Duodenal mucosa (tissue), 2 donors: ENCODE results near the gene RAD50.
A peak's percentile ranks its signal among the peaks of the same experiment; 100 is the strongest.
"Not testable (repeated sequence)": the region's sequence is repeated elsewhere in the genome, so short reads cannot be mapped to it uniquely, and the experiment has no call there.

Experiments used
- H3K27ac ChIP-seq: one replicate; pipeline ENCODE4 v1.7.0; 2013; ENCODE audit warnings: low read depth, low read length
- H3K27me3 ChIP-seq, 2 donors: one replicate each; pipeline ENCODE4 v1.7.0; 2013; ENCODE audit warnings: low read length in 2 of 2, control low read depth in 1 of 2; ENCODE audit not compliant: insufficient read depth in 2 of 2, control insufficient read depth in 1 of 2
- H3K36me3 ChIP-seq, 2 donors: one replicate each; pipeline ENCODE4 v1.7.0; 2013; ENCODE audit warnings: low read length in 2 of 2, control low read depth in 1 of 2; ENCODE audit not compliant: insufficient read depth in 2 of 2, control insufficient read depth in 1 of 2
- H3K4me1 ChIP-seq, 2 donors: one replicate each; pipeline ENCODE4 v1.7.0; 2013; ENCODE audit warnings: low read length in 2 of 2, control low read depth in 1 of 2; ENCODE audit not compliant: insufficient read depth in 2 of 2, control insufficient read depth in 1 of 2
- H3K4me3 ChIP-seq, 2 donors: one replicate each; pipeline ENCODE4 v1.7.0; 2013; ENCODE audit warnings: low read length in 2 of 2, low read depth in 1 of 2
- H3K9ac ChIP-seq, 2 donors: one replicate each; pipeline ENCODE4 v1.7.0; 2013; ENCODE audit warnings: low read length in 2 of 2, low read depth in 1 of 2
- H3K9me3 ChIP-seq, 2 donors: one replicate each; pipeline ENCODE4 v1.7.0; 2013; ENCODE audit warnings: low read length in 2 of 2, control low read depth in 1 of 2; ENCODE audit not compliant: control insufficient read depth in 1 of 2

The RAD50 gene

GRCh38 chr5:132556153-132556762 is 519 bp upstream of the RAD50 start:
- Histone ChIP-seq H3K9ac (peak overlapping the region; percentile 78 to 91), H3K36me3 (peaks cover 0 to 13% of the 10 kb centered on the region in 2 donors), H3K4me3 (peak overlapping the region; percentile 89 to 92), H3K9me3 (no peaks in the 10 kb centered on the region), H3K27me3 (no peaks in the 10 kb centered on the region), H3K27ac (peak overlapping the region; percentile 76), H3K4me1 (peaks cover 7 to 14% of the 10 kb centered on the region in 2 donors)

GRCh38 chr5:132557478-132558172 is 848 bp downstream of the RAD50 start:
- Histone ChIP-seq H3K9ac (peak overlapping the region; percentile 78 to 91), H3K36me3 (peaks cover 7 to 24% of the 10 kb centered on the region in 2 donors), H3K9me3 (no peaks in the 10 kb centered on the region), H3K4me1 (peaks cover 7 to 14% of the 10 kb centered on the region in 2 donors), H3K4me3 (peak overlapping the region; percentile 89 to 92), H3K27ac (peak overlapping the region; percentile 76), H3K27me3 (no peaks in the 10 kb centered on the region)

- Histone ChIP-seq H3K9ac (no peak overlapping the region), H3K27me3 (no peaks in the 10 kb centered on the region), H3K27ac (no peak overlapping the region), H3K4me1 (peaks cover 7 to 14% of the 10 kb centered on the region in 2 donors), H3K4me3 (no peak overlapping the region), H3K9me3 (peaks cover 0 to 1% of the 10 kb centered on the region in 2 donors), H3K36me3 (peaks cover 13 to 37% of the 10 kb centered on the region in 2 donors)
These were observed 2.7 kb downstream of the RAD50 start for GRCh38 chr5:132559383-132560060.

GRCh38 chr5:132561601-132562000 is 4.8 kb downstream of the RAD50 start:
- Histone ChIP-seq H3K9me3 (peaks cover 0 to 4% of the 10 kb centered on the region in 2 donors), H3K4me3 (no peak overlapping the region), H3K27ac (no peak overlapping the region), H3K9ac (no peak overlapping the region), H3K4me1 (peaks cover 7 to 11% of the 10 kb centered on the region in 2 donors), H3K27me3 (no peaks in the 10 kb centered on the region), H3K36me3 (peaks cover 25 to 55% of the 10 kb centered on the region in 2 donors)

- H3K9me3 ChIP-seq, H3K9ac ChIP-seq, H3K4me1 ChIP-seq, H3K27ac ChIP-seq, H3K4me3 ChIP-seq, H3K27me3 ChIP-seq: not testable (repeated sequence)
- peaks cover 26 to 66% of the 10 kb centered on the region in 2 donors for H3K36me3 ChIP-seq
These were observed 7.8 kb downstream of the RAD50 start for GRCh38 chr5:132564555-132564954.

- peaks cover 26 to 58% of the 10 kb centered on the region in 2 donors for H3K36me3 ChIP-seq
These were observed 9.9 kb downstream of the RAD50 start for GRCh38 chr5:132566657-132567056.

GRCh38 chr5:132576123-132576522 is 19.3 kb downstream of the RAD50 start:
- H3K27ac ChIP-seq = no peak overlapping the region
- no peaks in the 10 kb centered on the region for H3K27me3 ChIP-seq

More at GRCh38 chr5:132566657-132567056, 9.9 kb downstream of the RAD50 start:
- Histone ChIP-seq H3K27ac (no peak overlapping the region), H3K4me1 (no peaks in the 10 kb centered on the region), H3K9me3 (peaks cover 0 to 4% of the 10 kb centered on the region in 2 donors), H3K9ac (no peak overlapping the region), H3K27me3 (no peaks in the 10 kb centered on the region), H3K4me3 (no peak overlapping the region)

GRCh38 chr5:132584560-132584959 is 27.8 kb downstream of the RAD50 start:
- not testable (repeated sequence) for H3K27ac ChIP-seq, H3K4me1 ChIP-seq, H3K27me3 ChIP-seq, H3K9ac ChIP-seq, H3K4me3 ChIP-seq, H3K9me3 ChIP-seq
- H3K36me3 ChIP-seq = peaks cover 29 to 41% of the 10 kb centered on the region in 2 donors

More at GRCh38 chr5:132576123-132576522, 19.3 kb downstream of the RAD50 start:
- Histone ChIP-seq H3K4me3 (no peak overlapping the region), H3K9ac (no peak overlapping the region), H3K4me1 (no peaks in the 10 kb centered on the region), H3K36me3 (peaks cover 12 to 49% of the 10 kb centered on the region in 2 donors), H3K9me3 (no peaks in the 10 kb centered on the region)

- no peaks in the 10 kb centered on the region for H3K4me1 ChIP-seq
- no peaks in the 10 kb centered on the region for H3K9me3 ChIP-seq
- H3K27ac ChIP-seq = no peak overlapping the region
- H3K4me3 ChIP-seq = no peak overlapping the region
- no peak overlapping the region for H3K9ac ChIP-seq
- H3K27me3 ChIP-seq = no peaks in the 10 kb centered on the region
- H3K36me3 ChIP-seq = peaks cover 27 to 47% of the 10 kb centered on the region in 2 donors
These were observed 29.3 kb downstream of the RAD50 start for GRCh38 chr5:132586063-132586462.

GRCh38 chr5:132589467-132589866 is 32.7 kb downstream of the RAD50 start:
- no peak overlapping the region for H3K9ac ChIP-seq
- H3K27me3 ChIP-seq = no peaks in the 10 kb centered on the region
- H3K9me3 ChIP-seq = no peaks in the 10 kb centered on the region
- no peak overlapping the region for H3K27ac ChIP-seq
- H3K4me1 ChIP-seq = no peaks in the 10 kb centered on the region
- H3K36me3 ChIP-seq = peaks cover 23 to 57% of the 10 kb centered on the region in 2 donors
- H3K4me3 ChIP-seq = no peak overlapping the region
